ENCODE measurements around the gene RPTOR. TPM values are rescaled to one million over a fixed set of nuclear protein-coding genes. Genes with fewer than 3 reads are reported as not detected.

The RPTOR gene
- total RNA-seq, 1 experiment from 2014 or later: 58.0 TPM

GRCh38 chr17:80639658-80640057 lies 95.0 kb downstream of the RPTOR start:
- ChIA-PET POLR2A (no interaction called here), CTCF (no interaction called here)
- ATAC-seq (no peak), DNase-seq (ENCODE audit: low read depth, low spot score) (no peak)
- Histone ChIP-seq H3K27me3 (ENCODE audit: control insufficient read depth, insufficient read depth, low read length) (no peaks in the 10 kb centered on the region), H3K4me3 (ENCODE audit: low read depth in 2 of 2, low read length in 2 of 2) (no peak overlapping the region), H3K9me3 (ENCODE audit: control insufficient read depth, insufficient read depth, low read depth, low read length) (no peaks in the 10 kb centered on the region), H3K4me1 (ENCODE audit: control insufficient read depth, insufficient read depth, low read length) (no peaks in the 10 kb centered on the region), H3K27ac (ENCODE audit: low read length) (no peak overlapping the region), H3K36me3 (ENCODE audit: control insufficient read depth, insufficient read depth, low read length) (no peaks in the 10 kb centered on the region)
- TF ChIP-seq, protein P1, sequence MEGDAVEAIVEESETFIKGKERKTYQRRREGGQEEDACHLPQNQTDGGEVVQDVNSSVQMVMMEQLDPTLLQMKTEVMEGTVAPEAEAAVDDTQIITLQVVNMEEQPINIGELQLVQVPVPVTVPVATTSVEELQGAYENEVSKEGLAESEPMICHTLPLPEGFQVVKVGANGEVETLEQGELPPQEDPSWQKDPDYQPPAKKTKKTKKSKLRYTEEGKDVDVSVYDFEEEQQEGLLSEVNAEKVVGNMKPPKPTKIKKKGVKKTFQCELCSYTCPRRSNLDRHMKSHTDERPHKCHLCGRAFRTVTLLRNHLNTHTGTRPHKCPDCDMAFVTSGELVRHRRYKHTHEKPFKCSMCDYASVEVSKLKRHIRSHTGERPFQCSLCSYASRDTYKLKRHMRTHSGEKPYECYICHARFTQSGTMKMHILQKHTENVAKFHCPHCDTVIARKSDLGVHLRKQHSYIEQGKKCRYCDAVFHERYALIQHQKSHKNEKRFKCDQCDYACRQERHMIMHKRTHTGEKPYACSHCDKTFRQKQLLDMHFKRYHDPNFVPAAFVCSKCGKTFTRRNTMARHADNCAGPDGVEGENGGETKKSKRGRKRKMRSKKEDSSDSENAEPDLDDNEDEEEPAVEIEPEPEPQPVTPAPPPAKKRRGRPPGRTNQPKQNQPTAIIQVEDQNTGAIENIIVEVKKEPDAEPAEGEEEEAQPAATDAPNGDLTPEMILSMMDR (IDR thresholded peaks at IDR 0.05): no peak
- TF ChIP-seq POLR2AphosphoS5 (IDR thresholded peaks at IDR 0.05; ENCODE audit: low read depth, low read length): no peak
- no peak for TF ChIP-seq SIN3A (IDR thresholded peaks at IDR 0.05; ENCODE audit: borderline replicate concordance, insufficient read depth, low read depth, low read length)
- TF ChIP-seq REST (IDR thresholded peaks at IDR 0.05; ENCODE audit: insufficient read depth in 1 of 2, low read depth in 2 of 2, low read length in 1 of 2): no peak
- TF ChIP-seq TCF7L2 (IDR thresholded peaks at IDR 0.05; ENCODE audit: low read depth, low read length): no peak
- intact Hi-C loops (cut with micrococcal nuclease; ENCODE audit: unreplicated experiment) (no loop called here), in situ Hi-C loops (cut with HindIII; ENCODE audit: low pct_unique_long_range_greater_than_20kb, low sequenced_read_pairs) (no loop called here)
- no TSS peak for BruUV-seq (replicated peaks)

DNA sequence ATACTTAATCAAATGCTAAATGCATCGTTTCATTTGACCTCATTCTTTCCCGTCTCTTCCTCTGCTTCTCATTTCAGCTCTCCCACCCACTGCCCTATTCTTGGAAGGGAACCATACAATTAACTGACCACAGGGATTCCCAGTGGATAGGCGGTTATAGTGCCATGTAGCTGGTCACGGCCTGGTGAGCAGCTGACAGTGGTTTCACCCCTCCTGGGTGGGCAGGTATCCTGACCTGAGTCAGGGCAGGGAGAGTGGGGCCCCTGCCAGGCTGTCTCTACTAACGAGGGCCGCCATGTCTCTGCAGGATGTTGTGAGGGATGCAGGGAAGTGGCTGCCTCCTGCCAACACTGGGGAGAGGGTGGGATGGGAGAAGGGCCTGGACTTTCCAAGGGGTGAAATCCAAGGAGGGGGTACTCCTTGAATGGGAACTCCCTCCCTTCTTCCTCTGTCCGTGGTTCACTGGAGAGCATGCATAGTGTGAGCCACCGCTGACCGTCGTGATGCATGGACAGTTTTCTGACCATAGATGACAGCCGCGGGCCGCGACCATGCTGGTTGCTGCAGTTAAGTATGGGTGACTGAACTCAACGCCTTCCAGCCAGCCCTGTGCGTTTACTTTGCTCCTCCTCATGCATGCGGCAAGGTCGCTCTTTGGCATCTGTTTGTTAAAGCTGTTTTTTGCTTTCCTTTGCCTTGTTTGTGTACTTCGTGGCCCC lies 95.9 kb downstream of the RPTOR start:
- no peaks in the 10 kb centered on the region for H3K9me3 ChIP-seq (ENCODE audit: control insufficient read depth, insufficient read depth, low read depth, low read length)
- H3K4me1 ChIP-seq (ENCODE audit: control insufficient read depth, insufficient read depth, low read length): no peaks in the 10 kb centered on the region
- POLR2A ChIA-PET: interaction anchor here (0.6 kb wide), 1 partner anchor 13 kb away, joined by 3 read pairs; no protein-coding TSS in a partner anchor
- TF ChIP-seq REST (IDR thresholded peaks at IDR 0.05; ENCODE audit: insufficient read depth in 1 of 2, low read depth in 2 of 2, low read length in 1 of 2) (no peak), SIN3A (IDR thresholded peaks at IDR 0.05; ENCODE audit: borderline replicate concordance, insufficient read depth, low read depth, low read length) (no peak), POLR2AphosphoS5 (IDR thresholded peaks at IDR 0.05; ENCODE audit: low read depth, low read length) (no peak), TCF7L2 (IDR thresholded peaks at IDR 0.05; ENCODE audit: low read depth, low read length) (no peak)
- TF ChIP-seq, protein P1 (IDR thresholded peaks at IDR 0.05): no peak
- no peak overlapping the region for H3K4me3 ChIP-seq (ENCODE audit: low read depth in 2 of 2, low read length in 2 of 2)
- CTCF ChIA-PET: no interaction called here
- in situ Hi-C loops (cut with HindIII; ENCODE audit: low pct_unique_long_range_greater_than_20kb, low sequenced_read_pairs) (no loop called here), intact Hi-C loops (cut with micrococcal nuclease; ENCODE audit: unreplicated experiment) (no loop called here)
- H3K27ac ChIP-seq (ENCODE audit: low read length): no peak overlapping the region
- DNase-seq (ENCODE audit: low read depth, low spot score) (no peak), ATAC-seq (no peak)
- H3K27me3 ChIP-seq (ENCODE audit: control insufficient read depth, insufficient read depth, low read length): no peaks in the 10 kb centered on the region
- BruUV-seq (replicated peaks): no TSS peak
- H3K36me3 ChIP-seq (ENCODE audit: control insufficient read depth, insufficient read depth, low read length): no peaks in the 10 kb centered on the region
